SU-DHL-6 (cell line): ENCODE data around the gene DACT1.

Source experiments
- H2AFZ ChIP-seq: fragments of 200-600 bp; sonication (generic); 2 replicates; pipeline ENCODE4 v1.6.1; 2014; ENCODE audit warnings: low read depth, mild to moderate bottlenecking, moderate library complexity, mixed read lengths, antibody characterized with exemption, low read length; ENCODE audit not compliant: severe bottlenecking
- H3F3A ChIP-seq: fragments of 200-600 bp; shearing (Covaris generic); 2 replicates; pipeline ENCODE4 v1.6.0; 2016; ENCODE audit warnings: antibody characterized with exemption, mild to moderate bottlenecking; ENCODE audit not compliant: insufficient read depth
- H3K27ac ChIP-seq: fragments of 200-600 bp; sonication (generic); 2 replicates; pipeline ENCODE4 v1.5.1; 2016; ENCODE audit warnings: low read depth, mild to moderate bottlenecking, low read length, moderate library complexity, mixed read lengths
- H3K27me3 ChIP-seq: fragments of 200-600 bp; sonication (generic), shearing (Covaris generic); 2 replicates; pipeline ENCODE4 v1.6.0; 2014; ENCODE audit warnings: mild to moderate bottlenecking, low read length
- H3K36me3 ChIP-seq: fragments of 200-600 bp; sonication (generic); 2 replicates; pipeline ENCODE4 v1.6.1; 2014; ENCODE audit warnings: mild to moderate bottlenecking, low read length, mixed read lengths
- H3K4me2 ChIP-seq: fragments of 300-600, 200-600 bp; shearing (Covaris generic), sonication (generic); 2 replicates; pipeline ENCODE4 v1.6.0; 2014; ENCODE audit warnings: low read length, low read depth, mild to moderate bottlenecking; ENCODE audit not compliant: poor library complexity, severe bottlenecking
- H3K4me3 ChIP-seq: fragments of 200-600 bp; sonication (generic); 2 replicates; pipeline ENCODE4 v1.5.1; 2014; ENCODE audit warnings: antibody characterized with exemption, low read length, mild to moderate bottlenecking, mixed read lengths; ENCODE audit not compliant: insufficient read depth, poor library complexity, severe bottlenecking
- H3K79me2 ChIP-seq: fragments of 200-600 bp; sonication (generic); 2 replicates; pipeline ENCODE4 v1.6.1; 2014; ENCODE audit warnings: mild to moderate bottlenecking, low read length, moderate library complexity; ENCODE audit not compliant: insufficient read depth
- H3K9ac ChIP-seq: fragments of 200-600 bp; sonication (generic); 2 replicates; pipeline ENCODE4 v1.7.0; 2014; ENCODE audit warnings: mild to moderate bottlenecking, low read length
- H3K9me2 ChIP-seq: fragments of 200-600 bp; sonication (generic); replicated peaks from 2 replicates; pipeline ENCODE4 v1.6.1; 2014; ENCODE audit warnings: low read length; ENCODE audit not compliant: insufficient read depth
- H3K9me3 ChIP-seq: fragments of 200-600 bp; sonication (generic); 2 replicates; pipeline ENCODE4 v1.6.1; 2014; ENCODE audit warnings: low read length, mixed read lengths; ENCODE audit not compliant: insufficient read depth
- H4K20me1 ChIP-seq: fragments of 200-600 bp; sonication (generic); 2 replicates; pipeline ENCODE4 v1.6.1; 2014; ENCODE audit warnings: low read depth, mild to moderate bottlenecking, antibody characterized with exemption, low read length, moderate library complexity, mixed read lengths
- EZH2phosphoT487 ChIP-seq: fragments of 200-600 bp; sonication (generic), shearing (Covaris generic); conservative IDR thresholded peaks from 2 replicates; pipeline ENCODE4 v1.6.1; 2018; ENCODE audit warnings: mild to moderate bottlenecking, antibody characterized with exemption, low read length, moderate library complexity, mixed read lengths
- TF ChIP-seq, protein P1 (sequence below): fragments of 200-600 bp; sonication (generic); IDR thresholded peaks from one replicate; pipeline ENCODE4 v1.5.1; 2017; ENCODE audit warnings: antibody characterized with exemption, mild to moderate bottlenecking, low read length, moderate library complexity; ENCODE audit not compliant: insufficient read depth, poor library complexity, severe bottlenecking

Gene DACT1

DNA sequence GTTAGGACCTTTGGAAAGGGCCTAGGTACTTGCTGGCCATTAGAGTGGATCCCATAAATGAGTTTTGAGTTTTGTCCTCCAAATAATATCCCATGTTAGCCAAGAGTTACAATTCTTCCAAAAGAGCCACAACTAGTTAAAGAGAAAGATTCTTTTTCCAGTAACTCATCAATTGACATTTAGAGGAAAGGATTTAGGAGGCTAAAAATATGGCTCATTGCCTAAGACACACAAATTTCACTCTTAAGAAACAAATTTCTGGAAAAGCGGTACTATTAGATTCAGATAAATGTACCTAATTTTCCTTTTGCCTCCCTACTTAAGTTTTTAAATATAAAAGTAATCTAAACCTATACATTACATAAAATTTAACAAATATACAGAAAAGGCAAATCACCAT lies 21.3 kb downstream of the DACT1 start:
- no peaks in the 10 kb centered on the region for H3K27me3 ChIP-seq
- H4K20me1 ChIP-seq, result no peaks in the 10 kb centered on the region
- H3F3A ChIP-seq, result no peaks in the 10 kb centered on the region
- no peak overlapping the region for H3K4me2 ChIP-seq
- H3K27ac ChIP-seq, result no peak overlapping the region
- no peaks in the 10 kb centered on the region for H3K9me3 ChIP-seq
- no peak overlapping the region for H3K4me3 ChIP-seq
- no peaks in the 10 kb centered on the region for H3K36me3 ChIP-seq
- no peaks in the 10 kb centered on the region for H3K79me2 ChIP-seq
- no peaks in the 10 kb centered on the region for H3K9me2 ChIP-seq
- no peak overlapping the region for H2AFZ ChIP-seq
- no peak overlapping the region for H3K9ac ChIP-seq
- TF ChIP-seq EZH2phosphoT487, result no peak
- TF ChIP-seq, protein P1, sequence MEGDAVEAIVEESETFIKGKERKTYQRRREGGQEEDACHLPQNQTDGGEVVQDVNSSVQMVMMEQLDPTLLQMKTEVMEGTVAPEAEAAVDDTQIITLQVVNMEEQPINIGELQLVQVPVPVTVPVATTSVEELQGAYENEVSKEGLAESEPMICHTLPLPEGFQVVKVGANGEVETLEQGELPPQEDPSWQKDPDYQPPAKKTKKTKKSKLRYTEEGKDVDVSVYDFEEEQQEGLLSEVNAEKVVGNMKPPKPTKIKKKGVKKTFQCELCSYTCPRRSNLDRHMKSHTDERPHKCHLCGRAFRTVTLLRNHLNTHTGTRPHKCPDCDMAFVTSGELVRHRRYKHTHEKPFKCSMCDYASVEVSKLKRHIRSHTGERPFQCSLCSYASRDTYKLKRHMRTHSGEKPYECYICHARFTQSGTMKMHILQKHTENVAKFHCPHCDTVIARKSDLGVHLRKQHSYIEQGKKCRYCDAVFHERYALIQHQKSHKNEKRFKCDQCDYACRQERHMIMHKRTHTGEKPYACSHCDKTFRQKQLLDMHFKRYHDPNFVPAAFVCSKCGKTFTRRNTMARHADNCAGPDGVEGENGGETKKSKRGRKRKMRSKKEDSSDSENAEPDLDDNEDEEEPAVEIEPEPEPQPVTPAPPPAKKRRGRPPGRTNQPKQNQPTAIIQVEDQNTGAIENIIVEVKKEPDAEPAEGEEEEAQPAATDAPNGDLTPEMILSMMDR, result no peak

DNA sequence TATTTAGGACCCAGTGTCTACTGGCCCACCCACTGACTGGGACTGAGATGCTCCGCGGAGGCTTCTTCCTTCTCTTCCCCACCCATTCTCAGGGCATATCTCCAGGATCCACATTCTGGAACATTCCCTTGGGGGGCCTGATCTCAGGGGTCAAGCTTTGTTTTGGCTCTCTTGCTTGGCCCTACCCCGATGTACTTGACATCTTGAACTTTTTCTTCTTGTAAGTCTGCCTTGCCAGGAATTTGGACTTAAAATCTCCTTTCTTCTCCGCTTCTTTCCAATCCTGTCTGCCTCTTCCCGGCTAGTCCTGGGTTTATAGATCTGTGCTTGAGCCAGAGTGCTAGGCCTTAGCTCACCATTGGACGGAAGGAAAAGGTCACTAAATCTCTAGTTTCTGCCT lies 22.1 kb downstream of the DACT1 start:
- H3K9me2 ChIP-seq, result no peaks in the 10 kb centered on the region
- H3K4me2 ChIP-seq, result no peak overlapping the region
- H3F3A ChIP-seq, result no peaks in the 10 kb centered on the region
- H3K79me2 ChIP-seq, result no peaks in the 10 kb centered on the region
- H4K20me1 ChIP-seq, result no peaks in the 10 kb centered on the region
- H2AFZ ChIP-seq, result no peak overlapping the region
- H3K4me3 ChIP-seq, result no peak overlapping the region
- no peaks in the 10 kb centered on the region for H3K9me3 ChIP-seq
- H3K27ac ChIP-seq, result no peak overlapping the region
- TF ChIP-seq EZH2phosphoT487, result no peak
- TF ChIP-seq, protein P1, result no peak
- H3K27me3 ChIP-seq, result no peaks in the 10 kb centered on the region
- H3K36me3 ChIP-seq, result no peaks in the 10 kb centered on the region
- no peak overlapping the region for H3K9ac ChIP-seq

DNA sequence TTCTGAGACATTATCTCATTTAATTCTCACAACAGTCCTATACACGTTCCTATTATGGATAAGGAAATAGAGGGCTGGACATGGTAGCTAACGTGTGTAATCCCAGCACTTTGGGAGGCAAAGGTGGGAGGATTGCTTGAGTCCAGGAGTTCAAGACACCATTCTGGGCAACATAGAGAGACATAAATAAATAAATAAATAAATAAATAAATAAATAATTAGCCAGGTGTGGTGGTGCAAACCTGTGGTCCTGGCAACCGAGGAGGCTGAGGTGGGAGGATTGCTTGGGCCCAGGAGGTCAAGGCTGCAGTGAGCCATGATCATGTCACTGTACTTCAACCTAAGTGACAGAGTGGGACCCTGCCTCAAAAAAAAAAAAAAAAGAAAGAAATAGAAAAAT lies 22.6 kb downstream of the DACT1 start:
- Histone ChIP-seq H3K9ac (no peak overlapping the region), H3F3A (no peaks in the 10 kb centered on the region), H4K20me1 (no peaks in the 10 kb centered on the region), H3K4me2 (no peak overlapping the region), H3K4me3 (no peak overlapping the region), H3K79me2 (no peaks in the 10 kb centered on the region), H3K27me3 (no peaks in the 10 kb centered on the region), H3K9me3 (no peaks in the 10 kb centered on the region), H3K36me3 (no peaks in the 10 kb centered on the region), H2AFZ (no peak overlapping the region), H3K27ac (no peak overlapping the region), H3K9me2 (no peaks in the 10 kb centered on the region)
- TF ChIP-seq EZH2phosphoT487, result no peak
- TF ChIP-seq, protein P1, result no peak
